GM21360 (cell line): Measurements from ENCODE around the gene SPI1.
"Not testable (repeated sequence)": the region's sequence is repeated elsewhere in the genome, so short reads cannot be mapped to it uniquely, and the experiment has no call there.

ENCODE experiments used
- ATAC-seq: cut with Tn5 transposase; IDR thresholded peaks from one replicate; pipeline ENCODE4 v1.9.1; 2021; ENCODE audit warnings: mild to moderate bottlenecking, moderate library complexity; ENCODE audit not compliant: unreplicated experiment

The SPI1 gene

DNA sequence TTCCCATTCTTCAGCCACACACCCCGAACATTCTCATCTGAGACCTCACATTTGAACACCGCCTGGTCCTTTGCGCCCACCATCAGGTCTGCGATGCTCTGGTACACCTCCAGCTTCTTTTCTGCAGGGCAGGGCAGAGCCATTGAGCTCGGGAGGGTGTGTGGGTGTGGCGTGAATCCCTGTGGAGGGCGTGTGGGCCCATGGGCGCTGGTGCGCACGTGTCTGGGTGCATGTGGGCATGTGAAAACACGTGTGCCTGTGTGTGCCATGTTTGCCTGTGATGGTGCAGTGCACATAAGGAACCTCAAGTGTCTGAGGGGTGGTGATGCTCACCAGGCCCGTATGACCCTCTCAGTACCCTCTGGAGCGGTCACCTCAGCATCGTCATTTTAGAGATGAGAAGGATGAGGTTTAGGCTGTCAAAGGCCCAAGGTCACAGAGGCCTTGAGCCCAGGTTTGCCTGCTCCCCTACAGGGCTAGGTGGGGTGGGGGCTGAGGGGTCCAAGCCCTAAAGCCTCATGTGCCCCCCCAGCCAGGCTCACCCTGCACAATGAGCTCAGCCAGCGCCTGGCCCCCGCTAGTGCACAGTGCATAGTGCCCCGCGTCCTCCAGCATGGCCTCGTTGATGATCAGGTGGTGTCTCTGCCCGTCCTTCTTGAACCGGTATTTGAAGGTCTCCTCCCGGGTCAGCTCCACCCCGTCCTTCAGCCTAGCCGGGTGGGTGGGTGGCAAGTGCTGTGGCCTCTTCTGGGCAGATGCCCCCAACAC, 36.1 kb downstream of the SPI1 start:
- ATAC-seq = no peak

DNA sequence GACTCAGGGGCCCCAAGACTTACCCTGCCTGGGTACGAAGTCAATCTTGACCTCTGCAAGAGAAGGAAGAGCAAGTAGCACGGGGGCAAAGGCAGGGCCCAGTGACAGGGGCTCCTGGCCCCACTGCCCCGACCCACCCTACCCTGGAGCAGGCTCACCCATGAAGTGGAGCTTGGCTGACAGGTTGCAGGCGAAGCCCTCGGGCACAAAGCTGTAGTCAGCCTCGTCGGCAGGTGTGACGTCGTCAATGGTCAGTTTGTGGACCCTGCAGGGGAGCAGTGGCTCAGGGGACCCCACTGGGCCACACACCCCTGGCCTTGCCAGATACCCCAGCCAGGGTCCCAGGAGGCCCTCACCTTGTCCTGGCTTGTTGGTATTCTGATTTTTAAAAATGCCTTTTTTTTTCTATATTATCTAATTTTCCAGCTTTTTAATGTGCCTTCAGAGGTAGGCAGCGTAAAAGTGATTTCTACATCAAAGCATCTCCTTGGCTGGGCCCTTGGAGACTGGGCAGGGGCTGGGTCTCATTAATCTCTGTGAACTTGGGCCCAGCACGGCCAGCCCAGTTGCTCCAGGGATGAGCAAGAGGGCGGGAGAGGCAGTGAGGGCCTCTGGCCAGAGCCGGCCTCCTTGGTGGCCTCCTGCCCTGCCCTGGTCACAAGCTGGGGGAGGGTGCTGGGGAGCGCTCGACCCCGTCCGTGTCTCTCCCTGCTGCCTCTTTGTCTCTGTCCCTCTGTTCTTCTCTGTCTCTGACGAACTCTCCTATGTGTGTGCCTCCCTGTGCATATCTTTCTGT, 37.2 kb downstream of the SPI1 start:
- ATAC-seq = no peak

DNA sequence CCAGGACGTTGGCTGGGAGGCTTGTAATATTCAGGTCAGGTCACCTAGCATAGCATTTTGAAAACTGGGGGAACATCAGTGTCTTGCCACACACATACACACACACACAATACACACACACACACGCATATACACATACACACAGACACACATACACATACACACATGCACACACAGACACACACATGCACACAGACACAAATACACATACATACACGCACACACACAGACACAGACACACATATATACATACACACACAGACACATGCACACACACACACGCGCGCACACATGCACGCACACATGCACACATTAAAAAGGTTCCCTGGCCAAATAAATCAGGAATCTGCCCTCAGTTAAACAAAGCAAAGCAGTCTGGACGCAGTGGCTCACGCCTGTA, 38.3 kb downstream of the SPI1 start:
- ATAC-seq = no peak

DNA sequence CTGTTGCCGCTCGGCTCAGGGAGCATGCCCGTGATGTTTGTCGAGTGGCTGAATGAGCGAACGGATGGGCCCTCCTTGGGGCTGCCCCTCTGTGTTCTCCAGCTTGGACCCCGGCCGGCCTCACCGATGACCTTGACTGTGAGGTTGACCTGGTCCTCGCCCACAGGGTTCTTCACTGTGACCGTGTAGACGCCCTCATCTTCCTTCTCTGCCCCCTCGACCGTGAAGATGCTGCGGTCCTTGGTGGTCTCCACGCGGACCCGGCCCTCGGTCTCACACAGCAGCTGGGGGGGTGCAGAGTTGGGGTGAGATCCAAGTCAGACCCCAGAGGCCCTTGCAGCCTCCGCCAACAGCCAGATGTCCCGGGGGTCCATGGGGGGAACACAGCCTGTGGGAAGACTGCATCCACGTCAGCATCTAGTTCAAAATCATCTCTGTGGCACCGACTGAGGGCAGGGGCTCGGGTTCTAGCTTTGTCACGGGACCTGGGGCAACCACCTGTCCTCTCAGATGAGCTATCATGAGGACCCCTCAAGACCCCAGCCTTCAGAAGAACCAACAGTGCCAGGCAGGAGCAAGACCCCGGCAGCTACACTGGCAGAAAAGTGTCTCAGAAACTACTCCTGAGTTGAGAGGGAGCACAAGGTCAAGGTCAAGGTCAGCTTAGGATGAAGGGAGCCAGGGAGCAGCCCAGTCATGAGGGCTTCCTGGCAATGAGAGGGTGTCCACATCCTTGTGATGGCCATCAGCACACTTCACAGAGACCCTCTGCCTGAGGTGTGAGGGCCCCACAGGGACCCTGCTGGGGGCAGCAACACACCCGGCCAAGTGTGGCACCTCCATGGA, 39.7 kb downstream of the SPI1 start:
- ATAC-seq = no peak

DNA sequence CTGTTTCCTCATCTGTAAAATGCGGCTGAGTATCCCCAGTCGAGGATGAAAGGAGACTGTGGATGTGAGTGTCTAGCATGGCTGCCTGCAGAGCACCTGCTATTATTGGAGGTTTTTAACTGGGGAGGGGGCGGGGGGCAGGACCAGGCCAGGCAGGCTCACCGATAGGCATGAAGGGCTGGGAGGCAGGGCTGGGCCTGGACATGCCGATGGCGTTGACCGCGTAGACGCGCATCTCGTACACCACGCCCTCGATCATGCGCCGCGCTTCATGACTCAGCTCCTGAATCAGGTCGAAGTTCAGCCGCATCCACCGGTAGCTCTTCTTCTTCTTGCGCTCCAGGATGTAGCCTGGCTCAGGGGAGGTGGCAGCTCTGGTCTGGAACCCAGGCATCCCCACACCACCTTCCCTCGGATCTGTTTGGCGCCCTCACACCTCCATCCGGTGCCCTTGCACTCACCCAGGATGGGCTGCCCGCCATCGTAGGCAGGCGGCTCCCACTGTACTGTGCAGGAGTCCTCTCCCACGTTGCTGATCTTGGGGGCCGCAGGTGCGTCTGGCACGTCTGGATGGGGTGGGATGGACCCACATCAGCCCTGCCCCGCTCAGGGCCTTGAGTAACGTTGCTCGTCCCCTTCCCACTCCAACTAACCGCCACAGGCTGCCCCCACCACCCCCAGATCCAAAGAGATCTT, 41.0 kb downstream of the SPI1 start:
- no peak for ATAC-seq

DNA sequence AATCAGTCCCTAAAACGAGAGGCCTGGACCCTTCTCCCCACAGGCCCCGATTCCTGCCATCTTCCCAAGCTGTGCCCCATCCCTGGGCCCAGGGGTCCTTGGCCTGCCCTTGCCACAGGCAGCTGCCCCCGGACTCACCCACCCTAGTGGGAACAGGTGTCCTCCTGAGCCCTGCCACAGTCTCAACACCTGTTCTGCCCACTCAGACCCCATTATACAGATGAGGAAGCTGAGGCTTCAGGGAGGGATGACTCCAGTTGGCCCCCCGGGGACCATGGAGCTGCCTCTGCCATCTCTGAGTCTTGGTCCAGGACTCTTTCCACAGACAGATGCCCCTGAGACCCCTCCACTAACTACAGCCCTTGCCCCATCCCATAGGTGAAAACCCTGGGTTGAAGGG, 41.8 kb downstream of the SPI1 start:
- no peak for ATAC-seq

DNA sequence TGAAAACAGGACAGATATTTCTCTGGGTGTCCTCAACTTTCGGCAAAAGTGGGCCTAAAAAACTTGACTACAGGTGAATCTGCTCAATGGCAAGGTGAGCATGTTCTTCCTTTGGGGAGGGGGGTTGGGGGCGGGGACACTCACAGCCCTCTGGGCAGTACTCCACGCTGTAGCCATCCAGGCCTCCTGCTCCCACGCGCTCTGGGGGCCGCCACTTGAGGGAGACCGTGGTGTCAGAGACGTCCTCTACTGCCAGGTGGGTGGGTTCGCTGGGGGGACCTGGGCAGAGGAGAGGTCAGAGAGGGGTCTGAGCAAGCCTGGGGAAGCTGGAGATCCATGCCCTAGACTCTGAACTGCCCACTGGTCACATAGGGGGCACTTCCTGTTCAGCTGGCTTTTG, 42.6 kb downstream of the SPI1 start:
- no peak for ATAC-seq

DNA sequence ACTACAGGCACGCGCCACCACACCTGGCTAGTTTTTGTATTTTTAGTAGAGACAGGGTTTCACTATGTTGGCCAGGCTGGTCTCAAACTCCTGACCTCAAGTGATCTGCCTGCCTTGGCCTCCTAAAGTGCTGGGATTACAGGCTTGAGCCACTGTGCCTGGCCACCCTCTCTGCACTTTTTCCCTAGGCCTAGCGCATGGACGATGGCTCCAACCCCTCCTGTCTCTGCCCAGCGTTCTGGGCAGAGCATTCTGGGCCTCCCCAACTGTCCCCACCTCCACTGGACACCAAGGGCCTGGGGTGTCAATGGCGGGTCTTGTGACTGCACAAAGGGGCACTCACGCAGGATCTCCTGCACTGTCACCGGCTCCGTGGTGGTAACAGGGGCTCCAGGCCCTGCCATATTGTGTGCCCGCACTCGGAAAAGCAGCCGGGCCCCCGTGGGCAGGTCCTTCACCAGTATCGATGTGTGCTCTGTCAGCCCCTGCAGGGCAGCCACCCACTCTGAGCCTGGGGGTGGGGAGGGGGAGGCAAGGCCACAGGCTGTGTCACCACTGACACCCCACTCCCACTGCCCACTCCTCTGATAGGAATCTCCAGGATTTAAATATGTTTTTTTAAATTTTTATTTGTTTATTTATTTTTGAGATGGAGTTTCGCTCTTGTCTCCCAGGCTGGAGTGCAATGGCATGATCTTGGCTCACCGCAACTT, 43.5 kb downstream of the SPI1 start:
- ATAC-seq = not testable (repeated sequence)

DNA sequence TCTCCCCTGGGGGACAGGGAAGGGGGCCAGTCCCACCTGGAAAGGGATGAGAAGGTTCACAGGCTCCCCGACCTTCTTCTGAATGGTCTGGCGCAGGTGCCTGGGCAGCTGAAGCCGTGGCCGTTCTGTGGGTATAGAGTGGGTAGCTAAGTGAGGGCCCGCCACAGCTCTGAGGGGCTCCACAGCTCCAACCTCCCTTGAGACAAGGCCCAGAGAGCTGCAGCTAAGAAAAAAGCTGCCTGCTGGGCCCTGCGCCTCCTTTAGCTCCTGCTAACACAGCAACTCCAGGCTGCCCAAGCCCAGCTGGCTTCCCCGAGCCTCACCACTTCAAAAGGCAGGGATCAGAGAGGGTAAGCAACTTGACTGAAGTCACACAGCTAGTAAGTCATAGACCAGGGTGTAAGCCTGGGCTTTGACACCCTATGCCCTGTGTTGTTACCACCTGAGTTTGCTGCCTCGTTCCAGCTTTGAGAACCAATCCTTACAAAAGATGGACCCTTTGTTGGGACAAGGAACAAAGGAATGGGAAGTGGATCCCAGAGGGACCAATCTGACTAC, 44.4 kb downstream of the SPI1 start:
- ATAC-seq = no peak

DNA sequence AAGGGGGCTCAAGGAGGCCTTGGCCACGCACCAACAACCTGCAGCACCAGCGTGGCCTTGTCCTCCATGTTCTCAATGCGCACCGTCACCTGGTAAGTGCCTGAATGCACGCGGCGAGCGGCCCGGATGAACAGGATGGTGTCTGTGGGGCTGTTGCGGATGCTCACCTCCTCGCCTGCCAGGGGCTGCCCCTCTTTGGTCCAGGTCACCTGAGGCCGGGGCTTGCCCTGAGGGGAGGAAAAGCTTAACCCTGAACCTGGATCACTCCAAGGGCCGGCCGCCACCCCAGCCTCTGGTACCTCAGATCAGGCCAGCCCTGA, 44.9 kb downstream of the SPI1 start:
- no peak for ATAC-seq

DNA sequence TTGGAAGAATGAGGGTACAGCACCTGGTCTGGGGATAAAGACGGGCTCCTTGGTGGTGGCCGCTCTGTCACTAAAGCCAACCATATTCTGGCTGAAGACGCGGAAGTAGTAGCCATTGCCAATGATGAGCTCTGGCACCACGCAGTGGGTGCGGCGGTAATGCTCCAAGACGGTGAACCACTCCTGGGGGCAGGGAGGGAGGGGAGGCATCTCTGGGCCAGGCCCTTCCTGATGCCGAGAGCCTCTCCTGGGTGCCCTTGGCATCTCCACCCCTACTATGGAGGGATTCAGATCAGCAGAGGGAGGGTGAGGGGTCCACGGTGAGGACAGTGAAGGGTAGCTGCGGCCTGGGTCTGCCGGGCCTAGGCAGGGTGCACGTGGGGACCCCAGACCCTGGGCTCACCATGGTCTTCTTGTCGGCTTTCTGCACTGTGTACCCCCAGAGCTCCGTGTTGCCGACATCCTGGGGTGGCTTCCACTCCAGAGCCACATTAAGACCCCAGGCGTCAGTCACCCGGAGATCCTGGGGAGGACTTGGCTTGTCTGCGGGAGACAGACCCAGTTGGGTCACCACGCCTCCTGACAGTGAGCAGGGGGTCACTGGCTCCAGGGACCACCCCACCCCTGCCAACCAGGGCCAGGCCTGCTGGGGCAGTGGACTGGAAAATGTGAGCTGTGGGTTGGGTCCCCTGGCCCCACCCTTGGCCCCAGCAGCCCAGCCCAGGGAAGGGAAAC, 45.4 kb downstream of the SPI1 start:
- ATAC-seq = no peak

DNA sequence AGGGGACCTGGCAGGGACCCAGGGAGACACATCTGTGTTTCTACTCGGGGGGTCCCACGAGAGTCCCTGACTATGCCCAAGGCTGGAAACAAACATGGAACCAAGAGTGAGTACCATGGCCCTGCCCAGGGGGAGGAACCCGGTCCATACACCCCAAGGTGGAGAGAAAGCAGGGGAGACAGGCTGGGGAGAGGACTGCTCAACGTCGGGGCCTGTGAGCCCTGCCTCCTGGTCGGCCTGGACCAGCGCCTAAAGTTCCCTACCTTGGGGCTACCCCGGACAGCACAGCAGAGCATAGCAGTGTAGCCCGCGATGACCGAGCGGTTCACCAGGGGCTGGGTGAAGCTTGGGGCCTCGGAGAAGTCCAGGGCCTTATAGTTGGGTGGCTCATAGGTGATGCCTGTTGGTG, 46.0 kb downstream of the SPI1 start:
- ATAC-seq = no peak

DNA sequence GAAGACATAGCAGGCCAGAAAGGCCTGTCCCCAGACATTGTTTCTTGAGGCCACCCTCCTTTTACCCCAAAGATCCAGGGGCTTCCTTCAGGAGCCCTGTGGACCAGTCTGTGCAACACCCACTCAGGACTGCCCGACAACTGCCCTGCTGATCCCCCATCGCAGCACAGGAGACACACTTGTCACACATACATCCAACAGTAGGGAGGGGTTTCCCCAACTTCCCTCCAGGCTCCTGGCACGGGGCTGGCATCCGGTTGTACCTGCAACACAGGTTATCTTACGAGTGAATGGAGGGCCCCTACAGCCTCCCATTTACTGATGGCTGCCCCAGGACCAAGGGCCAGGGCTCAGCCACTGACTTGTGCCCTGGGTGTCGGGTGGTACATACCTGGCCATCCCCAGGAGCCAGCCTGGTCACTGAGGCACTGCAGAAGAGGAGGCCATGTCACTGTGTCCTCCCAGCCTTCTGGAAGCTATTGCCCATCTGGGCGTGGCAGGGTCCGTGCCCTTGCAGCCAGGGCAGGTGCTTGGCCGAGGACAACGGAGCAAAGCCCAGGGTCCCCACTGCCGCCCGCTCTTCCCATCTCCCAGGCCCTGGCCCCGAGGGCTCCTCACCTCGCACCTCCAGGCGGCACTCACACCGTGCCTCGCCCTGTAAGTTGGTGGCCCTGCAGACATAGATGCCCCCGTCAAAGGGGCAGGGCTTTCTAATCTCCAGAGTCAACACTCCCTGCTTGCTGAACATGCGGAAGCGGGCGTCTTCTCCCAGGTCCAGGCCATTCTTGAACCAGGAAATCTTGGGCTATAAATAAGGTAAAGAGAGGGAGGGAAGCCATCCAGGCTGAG, 46.7 kb downstream of the SPI1 start:
- ATAC-seq = no peak

DNA sequence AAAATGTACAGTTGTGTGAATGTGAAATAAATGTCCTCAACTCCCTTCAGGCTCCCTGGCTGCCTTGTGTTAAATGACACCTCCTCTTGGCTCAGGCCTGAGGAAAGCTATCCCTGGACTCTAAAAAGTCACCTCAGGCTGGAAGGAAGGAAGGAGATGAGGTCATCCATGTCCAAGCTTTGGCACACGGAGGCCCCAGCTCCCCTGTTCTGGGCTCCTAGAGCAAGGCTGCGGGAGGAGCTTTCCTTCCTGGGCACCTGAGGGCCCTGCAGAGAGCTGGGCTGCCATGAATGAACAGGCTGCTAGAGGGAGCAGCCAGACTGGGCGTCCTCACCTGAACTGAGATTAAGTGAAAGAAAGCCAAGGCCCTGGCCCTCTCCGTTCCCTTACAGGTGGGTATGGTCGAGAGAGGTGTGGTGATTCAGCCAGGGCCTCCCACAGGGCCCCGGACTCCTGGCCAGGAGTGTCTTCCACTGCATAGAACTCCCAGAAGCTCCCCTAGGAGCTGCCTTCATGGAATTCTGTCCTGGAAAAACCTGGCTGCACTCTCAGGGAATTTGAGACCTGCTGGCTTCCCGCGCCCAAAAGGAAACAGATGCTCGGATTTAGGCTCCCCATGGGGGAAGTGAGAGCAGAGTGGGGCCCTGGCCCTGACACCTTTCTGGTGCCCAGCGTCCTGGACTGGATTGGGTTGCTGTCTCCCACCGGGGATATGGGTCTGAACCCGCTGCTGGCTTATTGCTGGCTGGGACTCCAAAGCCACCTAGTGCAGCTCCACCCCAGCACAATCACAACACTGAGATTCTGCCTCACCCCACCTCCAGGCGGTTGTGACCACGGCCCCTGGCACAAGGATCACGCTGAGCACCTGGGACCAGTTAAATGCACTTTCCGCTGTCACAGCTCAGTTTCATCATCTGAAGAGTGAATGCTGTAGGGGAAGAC, 48.1 kb downstream of the SPI1 start:
- ATAC-seq = no peak

DNA sequence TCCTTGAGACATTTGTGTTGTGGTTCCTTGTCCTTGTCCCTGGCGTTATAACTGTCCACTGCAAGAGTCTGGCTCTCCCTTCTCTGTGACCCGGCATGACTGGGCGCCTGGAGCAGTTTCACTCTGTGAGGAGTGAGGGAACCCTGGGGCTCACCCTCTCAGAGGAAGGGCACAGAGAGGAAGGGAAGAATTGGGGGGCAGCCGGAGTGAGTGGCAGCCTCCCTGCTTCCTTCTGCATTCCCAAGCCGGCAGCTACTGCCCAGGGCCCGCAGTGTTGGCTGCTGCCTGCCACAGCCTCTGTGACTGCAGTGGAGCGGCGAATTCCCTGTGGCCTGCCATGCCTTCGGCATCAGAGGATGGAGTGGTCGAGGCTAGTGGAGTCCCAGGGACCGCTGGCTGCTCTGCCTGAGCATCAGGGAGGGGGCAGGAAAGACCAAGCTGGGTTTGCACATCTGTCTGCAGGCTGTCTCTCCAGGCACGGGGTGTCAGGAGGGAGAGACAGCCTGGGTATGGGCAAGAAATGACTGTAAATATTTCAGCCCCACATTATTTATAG, 48.8 kb downstream of the SPI1 start:
- no peak for ATAC-seq

DNA sequence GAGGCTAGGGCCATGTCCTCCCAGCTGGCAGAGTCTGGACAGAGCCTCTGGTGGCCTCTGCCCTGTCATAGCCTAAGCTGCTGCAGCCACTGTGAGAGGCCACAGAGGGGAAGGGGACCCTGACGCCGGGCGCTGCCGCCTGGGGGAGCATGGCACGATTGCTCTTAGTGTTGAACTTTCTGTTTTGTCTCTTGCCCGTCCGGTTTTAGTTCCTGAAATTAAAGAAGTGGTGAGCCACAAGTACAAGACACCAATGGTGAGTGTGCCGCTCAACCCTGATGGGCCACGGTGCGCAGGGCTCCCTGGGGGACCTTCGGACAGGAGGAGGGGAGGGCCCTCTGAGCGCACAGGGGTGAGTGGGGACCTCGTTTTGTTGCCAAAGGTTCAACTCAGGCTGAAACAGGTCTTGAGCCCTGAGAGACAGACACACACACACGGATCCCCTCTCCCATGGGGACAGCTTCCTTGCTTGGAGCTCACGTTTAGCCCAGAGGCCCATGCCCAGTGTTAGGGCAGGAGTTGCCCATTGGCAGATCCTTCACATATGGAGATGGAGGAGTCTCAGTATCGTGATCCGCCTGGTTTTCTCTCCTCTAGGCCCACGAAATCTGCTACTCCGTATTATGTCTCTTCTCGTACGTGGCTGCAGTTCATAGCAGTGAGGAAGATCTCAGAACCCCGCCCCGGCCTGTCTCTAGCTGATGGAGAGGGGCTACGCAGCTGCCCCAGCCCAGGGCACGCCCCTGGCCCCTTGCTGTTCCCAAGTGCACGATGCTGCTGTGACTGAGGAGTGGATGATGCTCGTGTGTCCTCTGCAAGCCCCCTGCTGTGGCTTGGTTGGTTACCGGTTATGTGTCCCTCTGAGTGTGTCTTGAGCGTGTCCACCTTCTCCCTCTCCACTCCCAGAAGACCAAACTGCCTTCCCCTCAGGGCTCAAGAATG, 49.6 kb downstream of the SPI1 start:
- no peak for ATAC-seq
